MM.1S (cell line): ENCODE measurements around the gene GABARAPL1.

Source experiments
- EZH2 ChIP-seq: fragments of 300-600 bp; sonication (generic); optimal IDR thresholded peaks from 2 replicates; pipeline ENCODE3; 2017; ENCODE audit warnings: low read depth, mild to moderate bottlenecking, antibody characterized with exemption, low read length, mixed read lengths
- TF ChIP-seq, protein P1 (sequence below): fragments of 300-600 bp; sonication (generic); IDR thresholded peaks from 2 replicates; pipeline ENCODE4 v1.5.1; 2016; ENCODE audit warnings: antibody characterized with exemption, low read length, mixed read lengths

GRCh38 chr12:10238526-10238925 is 25.8 kb downstream of the GABARAPL1 start:
- TF ChIP-seq, protein P1, sequence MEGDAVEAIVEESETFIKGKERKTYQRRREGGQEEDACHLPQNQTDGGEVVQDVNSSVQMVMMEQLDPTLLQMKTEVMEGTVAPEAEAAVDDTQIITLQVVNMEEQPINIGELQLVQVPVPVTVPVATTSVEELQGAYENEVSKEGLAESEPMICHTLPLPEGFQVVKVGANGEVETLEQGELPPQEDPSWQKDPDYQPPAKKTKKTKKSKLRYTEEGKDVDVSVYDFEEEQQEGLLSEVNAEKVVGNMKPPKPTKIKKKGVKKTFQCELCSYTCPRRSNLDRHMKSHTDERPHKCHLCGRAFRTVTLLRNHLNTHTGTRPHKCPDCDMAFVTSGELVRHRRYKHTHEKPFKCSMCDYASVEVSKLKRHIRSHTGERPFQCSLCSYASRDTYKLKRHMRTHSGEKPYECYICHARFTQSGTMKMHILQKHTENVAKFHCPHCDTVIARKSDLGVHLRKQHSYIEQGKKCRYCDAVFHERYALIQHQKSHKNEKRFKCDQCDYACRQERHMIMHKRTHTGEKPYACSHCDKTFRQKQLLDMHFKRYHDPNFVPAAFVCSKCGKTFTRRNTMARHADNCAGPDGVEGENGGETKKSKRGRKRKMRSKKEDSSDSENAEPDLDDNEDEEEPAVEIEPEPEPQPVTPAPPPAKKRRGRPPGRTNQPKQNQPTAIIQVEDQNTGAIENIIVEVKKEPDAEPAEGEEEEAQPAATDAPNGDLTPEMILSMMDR = no peak
- no peak for TF ChIP-seq EZH2
